Endometrial microvascular endothelial cells (primary cell): ENCODE results near the gene PRKCA. TPM values are rescaled to one million over a fixed set of nuclear protein-coding genes. Genes with fewer than 3 reads are reported as not detected.

ENCODE experiments used
- in situ Hi-C: cut with HindIII; loops from 2 replicates; pipeline ENCODE4 v1.10.0; 2017; ENCODE audit warnings: low sequenced_read_pairs, low pct_unique_long_range_greater_than_20kb; ENCODE audit errors: inconsistent ontology term
- total RNA-seq: library from RNA; depleted of rRNA; stranded (reverse); fragments of >200 nt; gene quantifications from one replicate; pipeline ENCODE4 v1.2.3, GENCODE V29; 2015; ENCODE audit errors: inconsistent ontology term

Gene PRKCA
- total RNA-seq, 1 donor from 2014 or later: 21.7 TPM

- in situ Hi-C loops: no loop called here
Observed at GRCh38 chr17:66849032-66849655, 546.7 kb downstream of the PRKCA start.

- in situ Hi-C loops: no loop called here
Observed at GRCh38 chr17:66849851-66850580, 547.6 kb downstream of the PRKCA start.

GRCh38 chr17:66850692-66851091 is 548.3 kb downstream of the PRKCA start:
- in situ Hi-C loops: no loop called here

DNA sequence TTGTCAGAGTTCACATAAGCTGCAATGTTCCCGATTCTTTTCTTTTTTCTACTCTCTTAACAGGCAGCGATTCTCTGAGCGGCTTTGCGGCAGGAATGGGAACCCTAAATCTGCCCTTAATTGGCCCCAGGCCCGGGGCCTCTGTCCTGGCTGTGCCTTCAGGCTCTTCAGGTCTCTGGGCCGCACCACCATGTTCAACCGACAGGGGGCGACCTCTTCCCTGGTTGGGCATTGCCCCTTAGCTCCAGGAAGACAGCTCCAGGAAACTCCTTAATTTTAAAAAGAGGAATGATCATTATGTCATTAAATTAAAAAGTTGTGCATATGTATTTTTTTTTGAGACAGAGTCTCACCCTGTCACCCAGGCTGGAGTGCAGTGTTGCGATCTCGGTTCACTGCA is 552.8 kb downstream of the PRKCA start:
- in situ Hi-C loops: no loop called here

DNA sequence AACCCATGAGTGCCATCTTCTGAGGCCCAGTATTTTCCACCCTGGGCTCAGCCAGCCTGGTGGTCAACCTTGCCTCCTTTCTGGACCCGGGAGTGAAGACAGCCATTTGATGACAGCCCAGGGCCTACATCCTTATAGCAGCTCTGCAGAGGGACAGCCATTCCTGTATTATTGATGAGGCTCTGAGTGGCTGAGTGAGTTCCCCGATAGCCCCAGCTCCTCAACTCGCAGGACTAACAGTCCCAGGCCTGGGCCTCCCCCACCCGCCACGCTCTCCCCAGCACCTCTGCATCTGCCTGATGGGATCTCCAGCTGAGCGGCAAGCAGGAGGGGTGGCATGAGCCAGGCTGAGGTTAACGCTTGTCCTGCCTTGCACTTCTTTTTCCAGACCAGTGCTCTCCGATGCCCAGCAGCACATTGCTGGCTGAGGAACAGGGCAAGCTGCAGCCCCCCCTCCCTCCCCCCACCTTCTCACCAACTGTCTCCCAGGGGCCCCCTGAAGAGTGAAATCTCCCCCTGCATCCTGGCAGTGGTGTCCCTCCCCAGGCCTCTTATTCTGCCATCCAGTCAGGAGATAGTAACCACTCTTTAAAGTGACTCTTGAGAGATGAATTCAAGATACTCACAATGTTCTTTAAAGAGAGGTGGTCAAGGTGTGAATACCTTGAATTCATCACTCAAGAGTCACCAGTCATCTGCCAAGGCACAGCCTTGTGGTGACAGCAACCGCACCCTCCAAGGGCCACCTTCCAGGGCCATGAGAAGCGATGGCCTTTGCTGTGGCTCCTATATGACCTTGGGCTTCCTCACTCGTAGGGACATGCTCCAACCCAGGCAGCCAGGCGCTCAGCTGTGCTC is 556.0 kb downstream of the PRKCA start:
- in situ Hi-C loops: no loop called here

DNA sequence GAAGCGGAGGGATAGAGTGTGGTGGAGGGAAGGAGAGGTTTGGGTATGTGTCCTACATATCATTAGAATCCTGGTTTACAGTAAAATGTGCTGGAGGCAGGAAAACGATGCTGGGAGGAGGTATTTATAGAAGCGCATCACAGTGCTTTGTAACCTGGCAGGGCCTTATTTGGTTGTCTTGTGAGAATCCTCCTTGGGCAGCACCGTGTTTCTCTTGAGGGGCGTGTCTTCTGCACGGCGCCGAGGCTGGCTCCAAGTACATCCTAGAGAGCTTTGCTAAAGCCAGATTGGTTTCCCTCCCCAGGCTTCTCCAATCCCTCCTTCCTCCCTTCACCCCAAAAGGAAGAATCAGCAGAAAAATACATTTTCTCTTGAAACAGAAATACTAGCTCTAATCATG is 556.9 kb downstream of the PRKCA start:
- in situ Hi-C loops: no loop called here

GRCh38 chr17:66860204-66860603 is 557.8 kb downstream of the PRKCA start:
- in situ Hi-C loops: no loop called here

Other genes with a start within 250 kb of the PRKCA start
- 3.0 TPM for gene CEP112, start 110.5 kb upstream of the PRKCA start, total RNA-seq
- gene APOH, start 73.2 kb upstream of the PRKCA start, total RNA-seq: not detected